ENCODE results near the gene CKB.

GRCh38 chr14:103560691-103561090 is 38.1 kb upstream of the CKB start:
- no peak for TF ChIP-seq CTCF (optimal IDR thresholded peaks at IDR 0.05 in 1 of 3, IDR thresholded peaks at IDR 0.05 in 1 of 3, conservative IDR thresholded peaks at IDR 0.05 in 1 of 3; ENCODE audit: extremely low read depth in 1 of 3, insufficient read depth in 2 of 3, low read length in 3 of 3)
- TF ChIP-seq EZH2 (IDR thresholded peaks at IDR 0.05; ENCODE audit: low read length): no peak
